SK-N-SH (cell line): ENCODE measurements around the gene EFHC1. TPM values are rescaled to one million over a fixed set of nuclear protein-coding genes. Genes with fewer than 3 reads are reported as not detected.
A peak's percentile ranks its signal among the peaks of the same experiment; 100 is the strongest.

Experiments
- CTCF ChIA-PET: fragments of 300-600, 350-600 bp; formaldehyde crosslinking; extraction: SDS; loops from one replicate; lab custom pipeline; 2021; lab: Yijun Ruan, JAX
- POLR2A ChIA-PET: fragments of 350-600 bp; sonication (Branson Sonifier 250); formaldehyde crosslinking; extraction: SDS; loops from one replicate; lab custom pipeline; 2020; ENCODE audit warnings: antibody characterized with exemption, inconsistent platforms; lab: Yijun Ruan, JAX
- DNase-seq: peaks from one replicate; pipeline ENCODE4 v3.0.0; 2012
- H2AFZ ChIP-seq: fragments of 200-600 bp; sonication (generic); 2 replicates; pipeline ENCODE4 v1.8.1; 2016; ENCODE audit warnings: antibody characterized with exemption, mild to moderate bottlenecking, low read depth
- H3F3A ChIP-seq: fragments of 200-600 bp; sonication (generic); replicated peaks from 2 replicates; pipeline ENCODE3; 2016; ENCODE audit warnings: antibody characterized with exemption, mild to moderate bottlenecking; ENCODE audit not compliant: insufficient read depth
- H3K27ac ChIP-seq, 2 experiments: fragments of 200-500 bp in 1 of 2; fragments of 200-600 bp in 1 of 2; sonication (Bioruptor generic) in 1 of 2; sonication (generic), shearing (Covaris generic) in 1 of 2; 2 replicates each; pipeline versions ENCODE4 v1.5.1 to v1.6.1; 2014 to 2016; ENCODE audit warnings: low read depth in 2 of 2, inconsistent platforms in 1 of 2, low read length in 1 of 2, mild to moderate bottlenecking in 1 of 2, mixed read lengths in 1 of 2
- H3K27me3 ChIP-seq: fragments of 200-600 bp; sonication (generic), shearing (Covaris generic); 2 replicates; pipeline ENCODE4 v1.6.1; 2016; ENCODE audit warnings: mixed run types; ENCODE audit not compliant: insufficient read depth
- H3K36me3 ChIP-seq, 2 experiments: fragments of 200-500 bp in 1 of 2; fragments of 200-600 bp in 1 of 2; sonication (Bioruptor generic) in 1 of 2; sonication (generic) in 1 of 2; replicated peaks in 1 of 2; 2 replicates each; pipeline versions ENCODE3 to v1.5.1; 2014 to 2016; ENCODE audit warnings: low read length in 1 of 2, mild to moderate bottlenecking in 1 of 2; ENCODE audit not compliant: insufficient read depth in 2 of 2, control insufficient read depth in 1 of 2
- H3K4me1 ChIP-seq, 2 experiments: fragments of 200-500 bp in 1 of 2; fragments of 200-600 bp in 1 of 2; sonication (Bioruptor generic) in 1 of 2; sonication (generic), shearing (Covaris generic) in 1 of 2; 2 replicates each; pipeline versions ENCODE4 v1.5.1 to v1.6.1; 2014 to 2016; ENCODE audit warnings: low read depth in 1 of 2, low read length in 1 of 2, mixed run types in 1 of 2; ENCODE audit not compliant: insufficient read depth in 2 of 2, control insufficient read depth in 1 of 2
- H3K4me2 ChIP-seq: fragments of 200-600 bp; sonication (generic), shearing (Covaris generic); 2 replicates; pipeline ENCODE4 v1.6.1; 2017; ENCODE audit warnings: mixed run types
- H3K4me3 ChIP-seq, 2 experiments: fragments of 200-500 bp in 1 of 2; fragments of 200-600 bp in 1 of 2; sonication (Bioruptor generic) in 1 of 2; sonication (generic), shearing (Covaris generic) in 1 of 2; 2 replicates each; pipeline versions ENCODE4 v1.5.1 to v1.8.1; 2014 to 2016; ENCODE audit warnings: low read depth in 2 of 2, inconsistent platforms in 1 of 2, low read length in 1 of 2, mild to moderate bottlenecking in 1 of 2, mixed read lengths in 1 of 2, moderate library complexity in 1 of 2
- H3K79me2 ChIP-seq: fragments of 200-600 bp; sonication (generic); 2 replicates; pipeline ENCODE4 v1.8.1; 2017; ENCODE audit warnings: mild to moderate bottlenecking; ENCODE audit not compliant: insufficient read depth
- H3K9ac ChIP-seq: fragments of 200-600 bp; sonication (generic); 2 replicates; pipeline ENCODE4 v1.6.1; 2017; ENCODE audit warnings: mixed run types
- H3K9me2 ChIP-seq: fragments of 200-600 bp; sonication (generic); 2 replicates; pipeline ENCODE4 v1.6.1; 2017; ENCODE audit warnings: mixed run types
- H3K9me3 ChIP-seq: fragments of 200-600 bp; sonication (generic); 2 replicates; pipeline ENCODE4 v1.6.1; 2017; ENCODE audit warnings: mixed run types, mild to moderate bottlenecking, moderate library complexity
- H4K20me1 ChIP-seq: fragments of 200-600 bp; sonication (generic); 2 replicates; pipeline ENCODE4 v1.6.1; 2017; ENCODE audit warnings: mild to moderate bottlenecking, mixed run types; ENCODE audit not compliant: insufficient read depth
- FOSL2 ChIP-seq: IDR thresholded peaks from 2 replicates; pipeline ENCODE4 v1.4.0; 2012; ENCODE audit warnings: low read depth, mild to moderate bottlenecking, moderate library complexity, borderline replicate concordance
- MEF2A ChIP-seq: IDR thresholded peaks from 2 replicates; pipeline ENCODE4 v1.4.0; 2012; ENCODE audit warnings: low read depth, borderline replicate concordance
- NFIC ChIP-seq: IDR thresholded peaks from 2 replicates; pipeline ENCODE4 v1.4.0; 2012; ENCODE audit warnings: borderline replicate concordance
- SMC3 ChIP-seq: IDR thresholded peaks from 2 replicates; pipeline ENCODE4 v1.6.1; 2012; ENCODE audit warnings: low read depth, low read length, improper control_type of control experiment
- TAF1 ChIP-seq: IDR thresholded peaks from 2 replicates; pipeline ENCODE4 v1.6.1; 2012; ENCODE audit warnings: low read depth, mild to moderate bottlenecking, low read length, moderate library complexity, borderline replicate concordance
- YY1 ChIP-seq: IDR thresholded peaks from 2 replicates; pipeline ENCODE4 v1.4.0; 2012; ENCODE audit warnings: low read depth, mild to moderate bottlenecking
- WGBS: methylation state at CpG from one replicate; pipeline ENCODE4 v1.1.6; 2017; ENCODE audit warnings: low lambda C conversion rate; 5-methylcytosine and 5-hydroxymethylcytosine counted together
- polyA plus RNA-seq, 3 experiments: library from polyadenylated mRNA; depleted of rRNA; stranded (reverse); fragments of >200 nt; gene quantifications; 2 replicates each; pipeline ENCODE4 v1.2.3, GENCODE V29; 2012
- TF ChIP-seq, protein P1 (sequence below): IDR thresholded peaks from 2 replicates; pipeline ENCODE4 v1.6.1; 2012; ENCODE audit warnings: mild to moderate bottlenecking, low read depth, low read length, moderate library complexity

EFHC1 gene
- polyA plus RNA-seq, 1 of the 3 experiments (the other 2 are of a cell fraction): 39.4 TPM

GRCh38 chr6:52550014-52550575 lies 130.0 kb downstream of the EFHC1 start:
- Histone ChIP-seq H3K9me2 (no peaks in the 10 kb centered on the region), H3K27ac (peak overlapping the region; percentile 34 to 82; a peak in 3 of 4 replicates), H3F3A (peaks cover 53% of the 10 kb centered on the region), H3K27me3 (no peaks in the 10 kb centered on the region), H3K9me3 (no peaks in the 10 kb centered on the region), H3K4me3 (no peak overlapping the region), H3K36me3 (peaks cover 0 to 5% of the 10 kb centered on the region in 2 experiments), H4K20me1 (no peaks in the 10 kb centered on the region), H3K9ac (no peak overlapping the region), H2AFZ (no peak overlapping the region), H3K4me2 (peak overlapping the region; percentile 46), H3K79me2 (peaks cover 98% of the 10 kb centered on the region), H3K4me1 (peaks cover 72 to 77% of the 10 kb centered on the region in 2 experiments)
- ChIA-PET CTCF (interaction anchor here (0.7 to 2.9 kb wide), 8 partner anchors 13 to 133 kb away, joined by 3 to 15 read pairs (median 6); partner anchors contain the start of gene TRAM2), POLR2A (interaction anchor here (0.8 to 1.5 kb wide), 2 partner anchors 14 to 129 kb away, joined by 3 read pairs; no protein-coding TSS in a partner anchor)
- no peak for DNase-seq
- TF ChIP-seq YY1 (no peak), SMC3 (no peak), TAF1 (no peak), NFIC (0 out of 2 replicates have a peak, but pooled peaks have one; percentile 32)
- TF ChIP-seq, protein P1, sequence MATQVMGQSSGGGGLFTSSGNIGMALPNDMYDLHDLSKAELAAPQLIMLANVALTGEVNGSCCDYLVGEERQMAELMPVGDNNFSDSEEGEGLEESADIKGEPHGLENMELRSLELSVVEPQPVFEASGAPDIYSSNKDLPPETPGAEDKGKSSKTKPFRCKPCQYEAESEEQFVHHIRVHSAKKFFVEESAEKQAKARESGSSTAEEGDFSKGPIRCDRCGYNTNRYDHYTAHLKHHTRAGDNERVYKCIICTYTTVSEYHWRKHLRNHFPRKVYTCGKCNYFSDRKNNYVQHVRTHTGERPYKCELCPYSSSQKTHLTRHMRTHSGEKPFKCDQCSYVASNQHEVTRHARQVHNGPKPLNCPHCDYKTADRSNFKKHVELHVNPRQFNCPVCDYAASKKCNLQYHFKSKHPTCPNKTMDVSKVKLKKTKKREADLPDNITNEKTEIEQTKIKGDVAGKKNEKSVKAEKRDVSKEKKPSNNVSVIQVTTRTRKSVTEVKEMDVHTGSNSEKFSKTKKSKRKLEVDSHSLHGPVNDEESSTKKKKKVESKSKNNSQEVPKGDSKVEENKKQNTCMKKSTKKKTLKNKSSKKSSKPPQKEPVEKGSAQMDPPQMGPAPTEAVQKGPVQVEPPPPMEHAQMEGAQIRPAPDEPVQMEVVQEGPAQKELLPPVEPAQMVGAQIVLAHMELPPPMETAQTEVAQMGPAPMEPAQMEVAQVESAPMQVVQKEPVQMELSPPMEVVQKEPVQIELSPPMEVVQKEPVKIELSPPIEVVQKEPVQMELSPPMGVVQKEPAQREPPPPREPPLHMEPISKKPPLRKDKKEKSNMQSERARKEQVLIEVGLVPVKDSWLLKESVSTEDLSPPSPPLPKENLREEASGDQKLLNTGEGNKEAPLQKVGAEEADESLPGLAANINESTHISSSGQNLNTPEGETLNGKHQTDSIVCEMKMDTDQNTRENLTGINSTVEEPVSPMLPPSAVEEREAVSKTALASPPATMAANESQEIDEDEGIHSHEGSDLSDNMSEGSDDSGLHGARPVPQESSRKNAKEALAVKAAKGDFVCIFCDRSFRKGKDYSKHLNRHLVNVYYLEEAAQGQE: peak; percentile 74
- 79% methylated on average over 6 of the region's 6 CpGs for WGBS

DNA sequence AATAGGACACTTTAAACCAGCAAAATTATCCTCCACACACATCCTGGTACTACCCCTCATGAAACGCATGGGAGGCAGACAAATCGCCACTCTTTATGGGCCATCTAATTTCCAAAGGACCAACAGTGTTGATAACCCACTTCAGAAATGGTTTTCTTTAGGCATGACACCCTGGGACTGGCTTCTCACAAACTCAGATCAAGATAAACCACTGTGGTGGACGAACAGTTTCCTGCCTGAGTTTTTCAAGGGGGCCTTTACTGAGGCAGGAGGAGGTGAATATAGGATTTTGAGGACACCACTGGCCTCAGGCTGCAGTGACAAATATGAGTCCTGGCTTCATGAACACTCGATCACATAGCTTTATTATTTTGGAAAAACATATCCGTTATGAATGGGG lies 130.7 kb downstream of the EFHC1 start:
- peaks cover 98% of the 10 kb centered on the region for H3K79me2 ChIP-seq
- no peaks in the 10 kb centered on the region for H3K9me3 ChIP-seq
- H3F3A ChIP-seq: peaks cover 60% of the 10 kb centered on the region
- peak overlapping the region; percentile 66 for H3K4me2 ChIP-seq
- POLR2A ChIA-PET: interaction anchor here (0.6 to 1.5 kb wide), 2 partner anchors 24 to 130 kb away, joined by 3 read pairs; no protein-coding TSS in a partner anchor
- H3K27ac ChIP-seq: peak overlapping the region; percentile 82 to 91
- H3K9ac ChIP-seq: no peak overlapping the region
- no peaks in the 10 kb centered on the region for H3K27me3 ChIP-seq
- H2AFZ ChIP-seq: no peak overlapping the region
- CTCF ChIA-PET: interaction anchor here (0.9 to 2.9 kb wide), 9 partner anchors 14 to 135 kb away, joined by 3 to 15 read pairs (median 4); no protein-coding TSS in a partner anchor
- peaks cover 70 to 74% of the 10 kb centered on the region in 2 experiments for H3K4me1 ChIP-seq
- WGBS: 75% methylated on average over 5 of the region's 5 CpGs
- no peak overlapping the region for H3K4me3 ChIP-seq
- no peak for DNase-seq
- no peaks in the 10 kb centered on the region for H3K9me2 ChIP-seq
- peaks cover 0 to 2% of the 10 kb centered on the region in 2 experiments for H3K36me3 ChIP-seq
- TF ChIP-seq SMC3 (no peak), NFIC (no peak), FOSL2 (no peak), MEF2A (no peak), TAF1 (no peak)
- no peaks in the 10 kb centered on the region for H4K20me1 ChIP-seq
